Fibroblast of gingiva (primary cell): Measurements from ENCODE around the gene FTO.

Experiments used
- DNase-seq: peaks from one replicate; pipeline ENCODE4 v3.0.0-alpha.2; 2011; ENCODE audit warnings: low read depth

Gene FTO

DNA sequence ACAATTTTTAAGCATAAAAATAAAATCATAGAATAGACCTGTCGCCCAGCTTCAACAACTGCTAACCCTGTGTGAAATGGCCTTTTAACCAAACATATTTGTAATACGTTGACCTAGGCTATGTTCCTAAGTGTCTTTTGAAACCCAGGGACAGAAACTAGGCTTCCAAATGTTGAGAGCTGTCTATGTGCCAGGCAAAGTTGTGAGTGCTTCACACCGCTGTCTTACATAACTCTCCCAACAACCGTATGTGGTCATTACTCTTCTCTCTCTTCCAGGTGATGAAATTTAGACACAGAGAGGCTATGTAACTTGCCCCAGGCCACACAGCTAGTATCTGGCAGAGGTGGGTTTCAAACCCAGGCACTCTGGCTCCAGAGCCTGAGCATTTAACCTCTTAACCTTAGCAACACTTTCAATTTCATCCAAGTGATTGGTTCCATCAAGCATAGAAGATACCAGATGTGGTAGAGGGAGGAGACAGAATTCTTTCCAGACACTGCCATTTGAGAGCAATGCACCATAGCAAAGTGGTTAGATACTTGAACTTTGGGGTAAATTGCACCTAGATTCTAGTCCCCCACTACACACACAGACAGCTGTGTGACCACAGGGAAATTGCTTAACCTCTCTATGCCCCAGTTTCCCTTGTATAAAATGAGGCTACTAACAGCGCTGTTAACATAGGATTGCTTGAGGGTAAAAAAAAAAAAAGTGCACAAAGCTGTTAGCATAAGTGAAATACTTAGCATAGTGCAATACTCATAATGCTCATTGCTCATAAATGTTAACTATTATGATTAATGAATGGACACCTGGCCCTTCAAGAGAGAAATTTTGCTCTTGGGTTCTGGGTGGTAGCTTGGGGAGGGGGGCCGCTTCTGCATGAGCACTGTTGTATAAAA, 422.0 kb downstream of the FTO start:
- no peak for DNase-seq

DNA sequence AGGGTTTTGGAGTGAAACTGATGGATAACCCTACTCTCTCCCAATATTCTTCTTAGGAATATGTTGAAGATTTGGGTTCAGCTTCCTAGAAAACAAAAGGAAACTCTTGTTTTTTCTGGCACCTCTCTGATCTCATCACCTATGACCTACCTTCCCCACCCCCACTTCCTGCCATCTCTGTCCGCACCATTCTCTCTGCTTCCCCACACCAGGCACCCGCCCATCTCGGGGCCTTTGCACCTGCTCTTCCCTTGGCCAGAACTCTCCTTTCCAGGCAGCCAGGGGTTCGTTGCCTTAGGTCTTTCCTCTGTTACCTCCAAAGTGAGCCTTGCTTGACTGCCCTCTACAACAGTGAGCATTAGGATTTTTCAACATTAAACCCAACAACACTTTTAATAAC, 423.0 kb downstream of the FTO start:
- no peak for DNase-seq

DNA sequence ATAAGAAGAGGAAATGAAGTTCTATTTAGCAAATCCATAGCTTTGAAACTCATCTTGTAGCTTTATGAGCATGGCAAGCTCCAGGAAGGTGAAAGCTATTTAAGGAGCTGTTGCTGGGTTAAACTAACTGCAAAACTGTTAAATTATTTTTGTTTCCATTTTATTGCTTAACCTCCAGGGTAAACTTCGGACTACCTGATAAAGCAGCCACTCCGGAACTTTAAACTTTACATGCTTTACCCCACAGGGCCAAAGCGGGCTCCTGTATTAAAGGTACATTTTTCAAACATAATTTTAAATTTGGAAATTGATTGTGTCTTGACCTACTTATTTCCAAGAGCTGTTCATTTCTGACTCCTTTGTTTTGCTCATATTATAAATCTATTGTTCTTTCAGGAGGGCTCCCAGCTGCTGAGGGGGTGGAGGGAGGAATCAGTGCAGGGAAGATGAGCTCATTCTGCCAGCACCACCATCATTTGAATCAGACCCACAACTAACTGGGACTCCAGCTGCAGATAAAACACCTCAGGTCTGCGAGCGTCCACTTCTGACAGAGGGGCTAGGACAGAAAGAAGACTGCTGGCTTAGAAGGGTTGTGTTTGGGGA, 424.8 kb downstream of the FTO start:
- DNase-seq, result no peak

DNA sequence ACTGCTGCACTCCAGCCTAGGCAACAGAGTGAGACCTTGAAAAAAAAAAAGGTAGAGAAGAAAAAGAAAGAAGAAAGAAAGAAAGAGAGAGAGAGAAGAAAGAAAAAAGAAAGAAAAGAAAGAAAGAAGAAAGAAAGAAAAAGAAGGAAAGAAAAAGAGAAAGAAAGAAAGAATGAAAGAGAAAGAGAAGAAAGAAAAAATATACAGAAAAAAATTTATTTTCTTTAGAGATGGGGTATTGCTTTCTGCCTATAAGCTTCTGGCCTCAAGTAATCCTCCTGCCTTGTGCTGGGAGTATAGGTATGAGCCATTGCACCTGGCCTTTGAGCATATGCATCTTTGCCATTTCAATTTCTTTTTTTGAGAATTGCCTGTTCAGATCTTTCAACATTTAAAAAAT, 425.9 kb downstream of the FTO start:
- no peak for DNase-seq

DNA sequence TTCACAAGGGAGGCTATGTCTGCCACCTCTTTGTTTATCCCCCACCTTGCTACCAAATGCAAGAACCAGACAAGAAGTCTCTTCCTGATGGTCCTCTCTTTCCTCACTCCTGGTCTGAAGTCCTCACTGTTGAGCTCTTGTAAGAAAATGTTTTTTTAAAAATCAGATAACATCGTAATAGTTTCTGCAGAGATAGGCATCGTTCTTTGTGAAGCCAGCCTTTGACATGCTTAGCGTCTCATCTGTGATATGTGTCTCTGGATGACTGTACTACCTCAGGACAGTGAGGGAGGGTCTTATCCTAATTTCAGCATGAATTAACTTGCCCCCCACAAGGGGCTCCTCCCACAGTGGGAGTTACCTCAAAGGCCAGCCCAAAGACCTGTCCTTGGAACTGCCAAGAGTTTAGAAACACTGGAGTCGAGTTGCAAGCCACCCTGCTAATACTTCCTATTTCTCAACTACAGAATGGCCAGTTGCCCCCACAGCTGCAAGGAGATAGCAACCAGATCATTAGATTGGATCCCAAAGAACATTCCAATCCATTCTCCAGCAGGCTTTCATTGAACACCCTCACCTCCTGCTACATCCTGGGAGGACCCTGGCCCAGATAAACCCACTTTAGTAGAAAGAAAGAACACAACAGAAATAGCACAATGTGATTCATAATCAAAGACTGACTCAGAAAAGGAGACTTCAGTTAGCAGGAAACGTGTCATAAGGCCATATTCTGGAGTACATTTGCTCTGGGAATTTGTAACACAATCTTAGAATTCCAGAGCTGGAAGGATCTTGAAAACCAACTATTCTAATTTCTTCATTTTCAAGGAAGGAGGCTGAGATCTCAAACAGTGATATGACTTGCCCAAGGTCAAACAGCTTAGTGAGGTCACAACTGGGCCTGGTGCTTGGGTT, 431.7 kb downstream of the FTO start:
- DNase-seq, result peak; percentile 44

DNA sequence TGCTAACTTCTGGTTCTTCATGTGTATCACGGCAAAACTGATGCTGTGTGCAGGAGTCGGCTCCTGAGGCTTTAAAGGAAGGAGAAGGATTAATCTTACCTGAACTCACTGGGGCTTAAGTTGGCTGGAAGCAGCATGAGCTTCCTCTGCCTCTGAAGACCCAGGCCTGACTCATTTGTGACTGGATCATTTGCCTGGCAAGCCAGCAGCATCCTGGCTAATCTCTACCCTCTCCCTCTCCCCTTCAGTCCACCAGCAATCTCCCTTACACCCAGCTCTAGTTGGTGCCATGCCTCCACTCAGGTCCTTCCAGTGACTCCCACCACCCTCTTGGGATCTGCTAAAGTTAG, 432.3 kb downstream of the FTO start:
- no peak for DNase-seq

DNA sequence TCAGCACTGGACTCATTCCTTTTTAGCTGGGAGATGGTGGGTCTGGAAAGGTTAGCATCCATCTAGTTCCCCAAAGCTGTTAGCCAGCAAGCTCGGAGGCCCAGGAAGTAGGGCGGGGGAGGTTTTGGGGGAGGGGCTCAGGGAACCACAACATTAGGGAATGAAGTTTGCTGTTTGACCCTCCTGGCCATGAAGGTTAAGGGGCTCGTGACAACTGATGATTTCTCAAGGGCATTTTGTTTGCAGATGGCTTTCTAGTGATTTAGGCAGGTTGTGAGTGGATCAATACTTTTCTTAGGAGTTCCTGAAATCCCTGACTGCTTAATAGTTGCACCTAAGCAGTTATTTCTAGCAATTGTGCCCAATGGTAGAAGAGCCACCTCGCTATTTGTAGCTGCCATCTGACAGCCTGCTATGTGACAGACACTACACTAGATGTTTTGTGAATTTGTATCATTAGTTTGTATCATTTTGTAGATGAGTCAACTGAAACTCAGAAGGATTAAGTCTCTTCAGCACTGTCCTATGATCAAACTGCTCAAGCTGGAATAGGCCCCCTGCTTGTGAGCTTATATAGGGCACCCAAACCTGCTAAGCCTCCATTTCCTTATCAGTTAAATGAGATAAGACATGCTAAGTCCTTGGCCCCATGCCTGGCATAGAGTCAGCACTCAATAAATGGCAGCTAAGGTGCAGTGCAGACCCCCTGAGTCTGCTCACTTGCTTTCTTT, 436.3 kb downstream of the FTO start:
- no peak for DNase-seq

DNA sequence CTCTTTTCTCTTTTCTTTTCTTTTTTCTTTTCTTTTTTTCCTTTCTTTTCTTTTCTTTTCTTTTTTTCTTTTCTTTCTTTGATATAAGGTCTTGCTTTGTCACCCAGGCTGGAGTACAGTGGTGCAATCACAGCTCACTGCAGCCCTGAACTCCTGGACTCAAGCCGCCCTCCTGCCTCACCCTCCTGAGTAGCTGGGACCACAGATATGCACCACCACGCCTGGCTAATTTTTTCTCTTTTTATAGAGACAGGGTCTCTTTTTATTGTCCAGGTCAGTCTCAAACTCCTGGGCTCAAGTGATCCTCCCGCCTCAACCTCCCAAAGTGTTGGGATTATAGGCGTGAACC, 436.8 kb downstream of the FTO start:
- no peak for DNase-seq

DNA sequence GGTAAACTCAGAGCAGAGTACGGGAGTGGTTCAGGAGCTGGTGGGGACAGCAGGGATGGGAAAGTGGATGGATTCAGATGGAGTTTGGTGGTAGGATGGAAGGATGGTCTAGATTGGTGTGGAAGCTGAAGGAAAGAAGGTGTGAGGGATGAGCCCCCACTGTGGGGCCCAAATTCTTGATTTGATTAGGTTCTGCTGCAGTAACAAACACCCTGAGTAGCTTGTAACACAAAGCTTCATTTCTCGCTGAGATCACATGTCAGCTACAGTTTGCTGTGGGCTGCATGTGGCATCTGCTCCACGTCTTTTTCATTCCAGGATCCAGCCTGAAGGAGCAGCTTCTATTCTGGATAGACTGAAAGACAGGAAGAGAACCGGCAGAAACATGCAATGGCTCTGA, 438.8 kb downstream of the FTO start:
- DNase-seq, result no peak

DNA sequence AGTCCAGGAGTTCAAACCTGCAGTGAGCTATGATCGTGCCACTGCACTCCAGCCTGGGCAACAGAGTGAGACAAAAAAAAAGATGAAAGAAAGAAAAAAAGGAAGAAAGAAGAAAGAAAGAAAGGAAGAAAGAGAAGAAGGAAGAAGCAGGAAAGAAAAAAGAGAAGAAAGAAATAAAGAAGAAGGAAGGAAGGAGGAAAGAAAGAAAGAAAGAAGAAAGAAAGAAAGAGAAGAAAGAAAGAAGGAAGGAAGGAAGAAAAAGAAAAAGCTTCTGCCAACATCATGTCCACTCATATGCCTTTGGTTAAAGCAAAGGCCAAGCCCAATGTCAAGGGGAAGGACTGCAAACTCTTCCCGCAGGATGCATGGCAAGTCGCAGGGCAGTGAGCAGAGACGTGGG, 439.5 kb downstream of the FTO start:
- no peak for DNase-seq

DNA sequence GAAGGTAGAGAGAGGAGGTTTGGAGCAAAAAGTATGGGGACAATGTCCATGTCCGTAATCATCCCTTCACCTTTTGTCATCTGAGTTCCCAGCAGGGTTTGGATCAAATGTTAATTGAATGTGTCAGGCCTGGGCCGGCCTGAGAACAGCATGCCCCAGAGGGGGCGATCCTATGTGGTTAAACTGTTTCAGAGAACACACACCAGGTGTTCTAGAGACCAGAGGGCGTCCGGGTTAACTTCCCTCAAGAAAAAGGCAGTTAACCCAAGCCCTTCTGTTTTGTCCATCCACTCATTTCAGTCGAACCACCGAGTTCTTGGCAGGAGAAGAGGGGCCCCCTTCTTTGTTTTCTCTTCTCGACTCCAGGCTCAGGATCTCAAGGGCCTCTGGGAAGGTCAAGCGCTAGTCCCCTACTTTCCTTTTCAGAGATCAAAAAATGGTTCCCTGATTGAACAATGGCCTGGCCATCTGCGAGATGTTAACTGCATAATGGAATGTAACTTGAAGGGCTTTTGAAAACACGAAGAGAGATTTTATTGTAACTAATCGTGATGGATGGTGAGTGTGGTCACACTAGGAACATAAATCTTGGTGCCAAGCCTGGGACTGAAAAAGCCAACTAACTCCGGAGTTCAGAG, 440.1 kb downstream of the FTO start:
- DNase-seq, result no peak

DNA sequence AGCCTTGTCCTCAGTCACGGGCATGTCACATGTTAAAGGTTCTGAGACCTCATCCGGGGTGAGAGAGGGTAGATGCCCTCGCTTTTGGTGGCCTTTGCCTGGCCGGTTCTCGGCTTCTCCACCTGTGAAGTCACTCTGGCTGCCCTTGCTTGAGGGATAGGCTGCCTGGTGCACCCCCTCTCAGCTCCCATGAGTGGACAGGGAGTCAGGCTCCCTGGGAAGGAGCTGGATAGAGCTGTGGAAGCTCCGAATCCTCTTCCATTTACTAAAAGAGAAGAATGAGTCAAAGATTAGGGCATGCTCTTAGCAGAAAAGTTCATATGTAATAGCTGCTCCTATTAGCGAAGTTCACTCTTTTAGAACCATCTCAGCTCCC, 440.6 kb downstream of the FTO start:
- DNase-seq, result no peak

DNA sequence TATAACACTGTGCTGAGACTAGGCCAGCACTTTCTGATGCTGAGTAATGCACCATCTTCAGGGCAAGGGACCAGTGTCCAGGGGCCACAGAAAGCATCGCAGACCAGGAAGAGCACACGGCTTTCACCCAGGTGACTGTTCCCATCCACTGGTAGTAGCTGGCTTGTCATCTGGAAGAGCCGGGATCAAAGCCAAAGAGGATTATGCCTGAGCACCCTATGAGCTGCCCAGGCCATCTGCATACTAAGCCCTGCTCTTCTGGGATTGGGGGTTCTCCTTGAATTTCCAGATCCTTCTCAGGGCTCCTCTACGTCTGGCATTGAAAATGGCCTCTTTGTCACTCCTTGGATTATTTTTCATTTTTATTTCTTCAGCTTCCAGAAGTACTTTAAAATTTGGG, 441.9 kb downstream of the FTO start:
- no peak for DNase-seq

DNA sequence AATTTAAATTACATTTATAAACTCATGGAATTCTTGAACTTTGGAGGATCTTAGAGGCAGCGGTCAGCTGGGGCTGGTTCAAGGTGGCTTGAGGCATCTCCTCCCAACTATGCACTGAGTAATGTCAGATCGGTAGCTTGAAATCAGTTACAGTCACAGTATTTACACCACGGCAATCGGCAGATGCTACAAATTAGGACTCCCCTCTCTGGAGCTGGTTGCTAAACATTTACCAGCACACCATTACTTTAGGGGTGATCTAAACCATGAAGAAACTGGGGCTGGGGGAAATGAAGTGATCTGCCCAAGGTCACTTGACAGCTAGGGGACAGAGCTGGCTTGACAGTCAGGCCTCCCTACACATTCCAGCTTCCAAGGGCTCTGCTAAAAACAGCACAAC, 445.0 kb downstream of the FTO start:
- DNase-seq, result no peak

DNA sequence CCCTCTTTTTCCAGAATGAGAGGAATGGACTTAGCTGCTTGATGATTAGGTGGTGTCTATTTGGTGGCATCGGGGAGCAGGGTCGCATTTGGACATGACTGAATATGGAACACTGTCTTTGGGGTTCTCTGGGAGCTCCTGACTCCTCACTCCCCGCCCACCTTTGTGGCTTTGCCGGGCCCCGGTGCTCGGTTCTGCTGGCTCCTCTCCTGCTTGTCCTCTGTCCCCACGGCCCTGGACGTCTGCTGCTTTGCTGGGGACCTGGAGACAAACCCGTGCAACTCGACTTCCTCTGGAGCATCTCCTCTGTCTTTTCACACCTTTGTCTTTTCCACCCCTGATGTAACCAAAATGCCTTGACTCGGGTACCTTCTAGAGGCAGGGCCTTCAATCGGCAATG, 446.9 kb downstream of the FTO start:
- DNase-seq, result no peak

DNA sequence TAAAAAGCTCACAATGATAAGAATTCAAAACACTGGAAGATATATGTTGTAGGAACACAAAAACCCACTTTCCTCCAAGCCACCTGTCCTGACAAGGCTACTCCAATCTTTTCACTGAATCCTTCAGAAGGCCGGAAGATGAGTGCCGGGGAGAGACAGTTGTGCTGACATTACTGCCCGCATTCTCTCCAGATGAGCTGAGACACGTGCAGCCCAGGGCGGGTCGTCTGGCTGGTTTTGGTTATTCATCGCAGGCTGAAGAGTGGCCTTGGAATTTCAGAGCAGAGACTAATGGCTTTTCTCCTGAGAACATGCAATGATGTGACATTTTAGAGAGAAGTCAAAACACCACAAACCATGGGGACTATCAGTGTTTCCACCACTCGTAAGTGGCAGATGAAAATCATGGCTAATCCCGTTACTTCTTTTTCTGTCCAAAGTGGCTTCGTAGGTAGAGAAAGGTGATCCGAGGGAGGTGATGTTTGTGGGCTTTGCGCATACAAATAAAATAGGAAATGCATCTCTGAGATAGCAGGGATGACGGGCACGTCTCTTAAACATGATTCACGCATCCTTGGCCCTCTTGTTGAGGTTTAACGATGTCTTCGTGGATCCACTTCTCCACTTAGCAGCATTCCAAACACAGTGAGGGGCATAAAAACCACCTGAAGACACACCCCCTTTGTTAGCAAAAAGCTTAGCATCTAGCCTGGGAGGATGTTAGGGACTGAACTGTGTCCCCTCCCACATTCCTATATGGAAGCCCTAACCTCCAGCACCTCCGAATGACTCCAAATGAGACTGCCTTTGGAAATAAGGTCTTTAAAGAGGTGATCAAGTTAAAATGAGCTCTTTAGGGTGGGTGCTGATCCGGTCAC, 448.6 kb downstream of the FTO start:
- DNase-seq, result no peak

DNA sequence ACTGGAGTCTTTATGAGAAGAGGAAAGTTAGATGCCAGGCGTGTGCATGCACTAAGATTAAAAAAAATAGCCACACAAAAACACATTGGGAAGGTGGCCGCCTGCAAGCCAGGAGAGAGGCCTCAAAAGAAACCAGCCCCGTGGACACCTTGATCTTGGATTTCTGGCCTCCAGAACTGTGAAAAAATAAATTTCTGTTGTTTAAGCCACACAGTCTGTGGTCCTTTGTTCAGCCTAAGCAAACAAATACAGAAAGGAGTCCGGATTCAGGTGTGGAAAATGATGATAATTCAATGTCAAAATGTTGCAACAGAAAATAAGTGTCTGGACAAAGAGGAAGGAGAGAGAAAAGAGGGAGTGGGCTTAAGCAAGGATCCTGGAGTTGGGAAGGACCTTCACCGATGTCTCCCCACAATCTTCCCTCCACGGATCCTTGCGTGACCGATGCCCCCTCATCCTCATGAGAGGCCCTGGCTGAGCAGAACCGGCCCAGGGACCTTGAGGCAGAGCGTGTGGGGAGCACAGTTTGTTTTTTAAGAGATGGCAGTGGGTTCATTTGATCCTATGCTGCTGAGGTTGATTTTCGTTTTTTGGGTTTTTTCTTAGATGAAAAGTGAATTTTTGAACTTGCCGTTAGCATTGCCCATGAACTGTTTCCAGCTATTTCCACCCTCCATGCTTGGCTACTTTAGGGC, 449.4 kb downstream of the FTO start:
- DNase-seq, result no peak

DNA sequence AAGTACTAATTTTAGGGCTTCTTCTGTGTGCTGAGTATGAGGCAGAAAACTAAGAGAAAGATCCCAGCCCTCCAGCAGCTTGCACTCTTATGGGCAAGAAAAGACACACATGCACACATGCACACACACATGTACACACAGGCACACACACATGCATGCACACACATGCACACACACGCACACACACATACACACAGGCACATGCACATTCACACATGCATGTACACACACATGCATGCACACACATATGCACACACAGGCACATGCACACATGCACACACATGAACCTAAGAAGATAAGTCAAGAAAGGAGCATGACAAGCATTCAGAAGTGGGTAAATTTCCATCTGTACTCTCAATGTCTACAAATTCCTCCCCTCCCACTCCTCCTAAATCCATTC, 452.4 kb downstream of the FTO start:
- no peak for DNase-seq

DNA sequence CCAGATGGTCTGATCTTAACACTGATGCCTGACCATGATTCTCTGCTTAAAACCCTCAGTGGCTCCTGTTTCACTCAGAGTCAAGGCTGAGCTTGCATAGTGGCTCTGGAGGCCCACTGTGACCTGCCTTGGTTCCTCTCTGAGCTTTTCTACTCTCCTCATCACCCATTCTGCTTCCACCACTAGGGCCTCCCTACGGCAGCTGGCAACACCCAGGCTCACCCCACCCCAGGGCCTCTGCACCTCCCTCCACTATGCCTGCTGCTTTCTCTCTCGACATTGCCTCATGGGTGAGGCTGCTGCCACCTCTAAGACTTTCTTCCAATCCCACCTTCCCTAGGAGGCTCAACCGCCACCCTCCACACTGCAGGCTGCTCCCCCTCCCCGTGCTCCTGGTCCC, 455.0 kb downstream of the FTO start:
- no peak for DNase-seq

DNA sequence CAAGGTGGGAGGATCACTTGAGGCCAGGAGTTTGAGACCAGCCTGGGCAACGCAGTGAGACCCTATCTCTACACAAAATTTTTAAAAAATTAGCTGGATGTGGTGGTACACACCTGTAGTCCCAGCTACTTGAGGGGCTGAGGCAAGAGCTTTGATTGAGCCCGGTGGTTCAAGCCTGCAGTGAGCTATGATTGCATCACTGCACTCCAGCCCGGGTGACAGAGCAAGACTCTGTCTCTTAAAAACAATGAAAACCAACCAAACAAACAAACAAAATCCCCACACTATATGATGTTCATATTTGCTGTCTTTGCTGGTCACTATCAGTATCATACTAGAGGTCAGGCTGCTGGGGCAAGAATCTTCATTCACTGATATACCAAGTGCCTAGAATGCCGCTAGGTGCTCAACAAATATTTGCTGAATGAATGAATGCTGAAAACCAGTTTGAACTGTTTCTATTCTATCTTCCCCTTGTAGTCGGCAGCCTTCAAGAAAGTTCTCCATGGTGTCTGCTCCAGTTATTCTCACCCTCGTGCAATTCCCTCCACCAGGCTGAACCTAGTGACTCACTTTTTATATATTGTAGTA, 455.6 kb downstream of the FTO start:
- DNase-seq, result no peak
